ENCODE results near the gene DNAH17. TPM values are rescaled to one million over a fixed set of nuclear protein-coding genes. Genes with fewer than 3 reads are reported as not detected.

The DNAH17 gene
- total RNA-seq, 4 donors from 2014 or later, result 0.19 to 0.31 TPM; not detected in 2

GRCh38 chr17:78401246-78401645 lies 175.9 kb downstream of the DNAH17 start:
- Histone ChIP-seq H3K4me1 (peaks cover 7 to 41% (median 13%) of the 10 kb centered on the region in 3 donors), H3K9me3 (no peaks in the 10 kb centered on the region), H3K27me3 (no peaks in the 10 kb centered on the region), H3K36me3 (peaks cover 48 to 100% (median 57%) of the 10 kb centered on the region in 3 donors), H3K4me3 (no peak overlapping the region), H3K27ac (no peak overlapping the region)
- intact Hi-C loops (cut with DNase I), result no loop called here
- no peak for DNase-seq
- WGBS, 2 donors, result 10 to 67% methylated on average over 1 to 2 of the region's 6 CpGs
- TF ChIP-seq, protein P1, sequence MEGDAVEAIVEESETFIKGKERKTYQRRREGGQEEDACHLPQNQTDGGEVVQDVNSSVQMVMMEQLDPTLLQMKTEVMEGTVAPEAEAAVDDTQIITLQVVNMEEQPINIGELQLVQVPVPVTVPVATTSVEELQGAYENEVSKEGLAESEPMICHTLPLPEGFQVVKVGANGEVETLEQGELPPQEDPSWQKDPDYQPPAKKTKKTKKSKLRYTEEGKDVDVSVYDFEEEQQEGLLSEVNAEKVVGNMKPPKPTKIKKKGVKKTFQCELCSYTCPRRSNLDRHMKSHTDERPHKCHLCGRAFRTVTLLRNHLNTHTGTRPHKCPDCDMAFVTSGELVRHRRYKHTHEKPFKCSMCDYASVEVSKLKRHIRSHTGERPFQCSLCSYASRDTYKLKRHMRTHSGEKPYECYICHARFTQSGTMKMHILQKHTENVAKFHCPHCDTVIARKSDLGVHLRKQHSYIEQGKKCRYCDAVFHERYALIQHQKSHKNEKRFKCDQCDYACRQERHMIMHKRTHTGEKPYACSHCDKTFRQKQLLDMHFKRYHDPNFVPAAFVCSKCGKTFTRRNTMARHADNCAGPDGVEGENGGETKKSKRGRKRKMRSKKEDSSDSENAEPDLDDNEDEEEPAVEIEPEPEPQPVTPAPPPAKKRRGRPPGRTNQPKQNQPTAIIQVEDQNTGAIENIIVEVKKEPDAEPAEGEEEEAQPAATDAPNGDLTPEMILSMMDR (IDR thresholded peaks at IDR 0.05), result no peak

- DNase-seq, result no peak
- 64 to 79% methylated on average over 4 to 6 of the region's 17 CpGs for WGBS, 2 donors
- Histone ChIP-seq H3K4me3 (no peak overlapping the region), H3K36me3 (peaks cover 51 to 100% (median 57%) of the 10 kb centered on the region in 3 donors), H3K4me1 (peaks cover 10 to 39% (median 13%) of the 10 kb centered on the region in 3 donors), H3K27ac (no peak overlapping the region), H3K27me3 (no peaks in the 10 kb centered on the region), H3K9me3 (no peaks in the 10 kb centered on the region)
- intact Hi-C loops (cut with DNase I), result no loop called here
- TF ChIP-seq, protein P1 (IDR thresholded peaks at IDR 0.05), result no peak
- no peak for TF ChIP-seq POLR2A (IDR thresholded peaks at IDR 0.05)
Observed at GRCh38 chr17:78400581-78401240, 176.5 kb downstream of the DNAH17 start.

DNA sequence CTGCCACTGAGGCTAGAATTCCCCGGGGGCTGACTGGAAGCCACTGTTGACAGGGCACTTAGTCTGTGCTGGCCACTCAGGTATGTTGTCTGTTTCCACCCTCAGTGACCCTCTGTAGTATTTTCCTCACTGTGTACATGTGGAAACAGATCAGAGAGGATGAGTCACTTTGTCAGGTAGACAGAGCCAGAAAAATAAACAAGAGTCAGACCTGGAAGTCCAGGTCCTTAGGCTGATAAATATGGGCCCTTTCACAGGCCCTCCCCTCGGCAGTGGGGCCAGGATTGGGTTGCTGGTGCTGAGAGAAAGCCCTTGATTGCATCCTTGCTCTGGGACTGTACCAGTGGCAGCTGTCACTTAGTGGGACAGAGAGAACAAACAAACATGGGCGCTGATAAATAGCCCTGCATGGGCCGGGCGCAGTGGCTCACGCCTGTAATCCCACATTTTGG lies 177.5 kb downstream of the DNAH17 start:
- Histone ChIP-seq H3K9me3 (no peaks in the 10 kb centered on the region), H3K36me3 (peaks cover 51 to 100% (median 59%) of the 10 kb centered on the region in 3 donors), H3K27ac (no peak overlapping the region), H3K4me1 (peaks cover 10 to 48% (median 16%) of the 10 kb centered on the region in 3 donors), H3K4me3 (no peak overlapping the region), H3K27me3 (no peaks in the 10 kb centered on the region)
- TF ChIP-seq, protein P1 (IDR thresholded peaks at IDR 0.05), result no peak
- no peak for TF ChIP-seq POLR2A (IDR thresholded peaks at IDR 0.05)
- WGBS, 2 donors, result 63 to 100% methylated on average over 1 to 5 of the region's 6 CpGs
- intact Hi-C loops (cut with DNase I), result no loop called here
- DNase-seq, result no peak

DNA sequence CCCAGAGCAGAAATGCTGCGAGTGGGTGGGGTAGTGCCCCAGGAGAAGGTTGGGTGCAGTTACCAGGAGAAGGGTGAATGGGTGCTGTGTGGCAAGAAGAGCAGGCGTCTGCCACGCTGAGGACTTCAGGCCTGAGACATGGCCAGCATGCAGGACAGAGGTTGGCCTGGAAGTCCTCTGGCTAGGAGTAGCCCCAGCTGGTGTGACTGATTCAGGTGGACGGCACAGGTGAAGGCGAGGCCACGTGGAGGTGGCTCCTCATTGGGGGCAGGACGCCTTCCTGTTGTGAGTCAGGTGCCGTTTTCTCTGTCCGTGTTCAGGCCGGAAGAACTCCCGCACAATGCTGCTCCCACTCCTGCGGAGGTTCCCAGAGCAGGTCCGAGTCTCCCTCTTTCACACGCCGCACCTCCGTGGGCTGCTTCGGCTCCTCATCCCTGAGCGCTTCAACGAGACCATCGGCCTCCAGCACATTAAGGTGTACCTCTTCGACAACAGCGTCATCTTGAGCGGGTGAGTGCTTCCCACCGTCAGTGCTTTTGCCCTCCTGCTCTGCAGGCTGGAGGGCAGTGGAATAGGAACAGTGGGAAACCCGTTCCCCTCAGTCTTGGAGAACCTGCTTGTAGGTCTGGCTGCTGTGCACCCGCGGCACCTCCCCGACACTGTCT lies 178.0 kb downstream of the DNAH17 start:
- no peaks in the 10 kb centered on the region for H3K27me3 ChIP-seq
- TF ChIP-seq, protein P1 (IDR thresholded peaks at IDR 0.05), result no peak
- TF ChIP-seq POLR2A (IDR thresholded peaks at IDR 0.05), result no peak
- H3K36me3 ChIP-seq, result peaks cover 51 to 100% (median 56%) of the 10 kb centered on the region in 3 donors
- DNase-seq, result no peak
- no peaks in the 10 kb centered on the region for H3K9me3 ChIP-seq
- H3K27ac ChIP-seq, result no peak overlapping the region
- no peak overlapping the region for H3K4me3 ChIP-seq
- intact Hi-C loops (cut with DNase I), result no loop called here
- 83 to 86% methylated on average over 22 to 26 of the region's 28 CpGs for WGBS, 2 donors
- peaks cover 13 to 53% (median 17%) of the 10 kb centered on the region in 3 donors for H3K4me1 ChIP-seq

- H3K4me1 ChIP-seq, result peaks cover 13 to 61% (median 21%) of the 10 kb centered on the region in 3 donors
- 90% methylated on average over 2 of the region's 3 CpGs; no CpG with 5 or more reads in 1 of the 2 donors for WGBS, 2 donors
- no peak overlapping the region for H3K4me3 ChIP-seq
- no peak for DNase-seq
- intact Hi-C loops (cut with DNase I), result no loop called here
- no peak for TF ChIP-seq POLR2A (IDR thresholded peaks at IDR 0.05)
- TF ChIP-seq, protein P1 (IDR thresholded peaks at IDR 0.05), result no peak
- peaks cover 44 to 97% (median 48%) of the 10 kb centered on the region in 3 donors for H3K36me3 ChIP-seq
- H3K9me3 ChIP-seq, result no peaks in the 10 kb centered on the region
- no peak overlapping the region for H3K27ac ChIP-seq
- H3K27me3 ChIP-seq, result no peaks in the 10 kb centered on the region
Observed at GRCh38 chr17:78398390-78398789, 178.8 kb downstream of the DNAH17 start.

All from esophagus squamous epithelium (tissue), 5 donors.